Mesendoderm (in vitro differentiated cells): Measurements from ENCODE around the gene P3R3URF. TPM values are rescaled to one million over a fixed set of nuclear protein-coding genes. Genes with fewer than 3 reads are reported as not detected.
"Not testable (repeated sequence)": the region's sequence is repeated elsewhere in the genome, so short reads cannot be mapped to it uniquely, and the experiment has no call there.

Source experiments
- DNase-seq: peaks from one replicate; pipeline ENCODE4 v3.0.0; 2013
- H2AK5ac ChIP-seq: 2 replicates; pipeline ENCODE4 v1.6.1; 2013; ENCODE audit warnings: low read length, inconsistent platforms
- H2BK120ac ChIP-seq: 2 replicates; pipeline ENCODE4 v1.6.1; 2013; ENCODE audit warnings: low read depth, mild to moderate bottlenecking, low read length, moderate library complexity, mixed read lengths
- H2BK15ac ChIP-seq: replicated peaks from 2 replicates; pipeline ENCODE4 v1.6.1; 2013; ENCODE audit warnings: low read depth, mild to moderate bottlenecking, moderate library complexity
- H2BK5ac ChIP-seq: 2 replicates; pipeline ENCODE4 v1.6.1; 2013; ENCODE audit warnings: low read length, inconsistent platforms
- H3K18ac ChIP-seq: 2 replicates; pipeline ENCODE4 v1.6.1; 2013; ENCODE audit warnings: mild to moderate bottlenecking, low read length, mixed read lengths
- H3K23ac ChIP-seq: one replicate; pipeline ENCODE4 v1.6.1; 2013; ENCODE audit warnings: low read length
- H3K27ac ChIP-seq: 2 replicates; pipeline ENCODE4 v1.5.1; 2013; ENCODE audit warnings: low read depth, mild to moderate bottlenecking, inconsistent platforms, low read length, moderate library complexity
- H3K27me3 ChIP-seq: 2 replicates; pipeline ENCODE4 v1.6.1; 2013; ENCODE audit warnings: low read length, control low read depth, mild to moderate bottlenecking, inconsistent platforms; ENCODE audit not compliant: insufficient read depth, poor library complexity
- H3K36me3 ChIP-seq: 2 replicates; pipeline ENCODE4 v1.6.1; 2013; ENCODE audit warnings: low read length, inconsistent platforms; ENCODE audit not compliant: control insufficient read depth, insufficient read depth
- H3K4ac ChIP-seq: one replicate; pipeline ENCODE4 v1.6.1; 2013; ENCODE audit warnings: low read depth, mild to moderate bottlenecking, low read length, moderate library complexity
- H3K4me1 ChIP-seq: 2 replicates; pipeline ENCODE4 v1.6.1; 2013; ENCODE audit warnings: low read depth, low read length, inconsistent platforms; ENCODE audit not compliant: control insufficient read depth
- H3K4me2 ChIP-seq: 2 replicates; pipeline ENCODE4 v1.6.1; 2013; ENCODE audit warnings: low read length
- H3K4me3 ChIP-seq: 2 replicates; pipeline ENCODE4 v1.5.1; 2013; ENCODE audit warnings: mild to moderate bottlenecking, low read length
- H3K56ac ChIP-seq: one replicate; pipeline ENCODE4 v1.6.1; 2013; ENCODE audit warnings: low read length
- H3K79me1 ChIP-seq: 2 replicates; pipeline ENCODE4 v1.6.1; 2013; ENCODE audit warnings: low read length, inconsistent platforms
- H3K79me2 ChIP-seq: 2 replicates; pipeline ENCODE4 v1.6.1; 2013; ENCODE audit warnings: mild to moderate bottlenecking, low read length; ENCODE audit not compliant: control insufficient read depth, insufficient read depth
- H3K9ac ChIP-seq: 2 replicates; pipeline ENCODE4 v1.6.1; 2013; ENCODE audit warnings: low read length, inconsistent platforms
- H4K5ac ChIP-seq: one replicate; pipeline ENCODE4 v1.6.1; 2013; ENCODE audit warnings: low read length
- H4K8ac ChIP-seq: one replicate; pipeline ENCODE4 v1.6.1; 2013; ENCODE audit warnings: low read depth, mild to moderate bottlenecking, control low read depth, low read length, moderate library complexity
- WGBS: extraction: QIAGEN DNeasy Blood & Tissue Kit; methylation state at CpG from one replicate; pipeline ENCODE4 v1.1.7; 2013; ENCODE audit warnings: low lambda C conversion rate, missing lambda C conversion rate; ENCODE audit not compliant: insufficient coverage; ENCODE audit errors: extremely low coverage; 5-methylcytosine and 5-hydroxymethylcytosine counted together
- polyA plus RNA-seq, 2 experiments: library from polyadenylated mRNA; stranded (reverse); fragments of 200-250 nt; gene quantifications; one replicate each; pipeline ENCODE4 v1.2.3, GENCODE V29; 2013

The P3R3URF gene
- polyA plus RNA-seq (2013, experiment 1 of 2) = not detected
- not detected for polyA plus RNA-seq (2013, experiment 2 of 2)

- no peak within 1 kb of the TSS for H4K8ac ChIP-seq
- H3K23ac ChIP-seq = no peak within 1 kb of the TSS
- no peak within 1 kb of the TSS for H3K27ac ChIP-seq
- no peak for DNase-seq
- H2AK5ac ChIP-seq = no peak within 1 kb of the TSS
- no peak within 1 kb of the TSS for H3K4ac ChIP-seq
- no peak within 1 kb of the TSS for H2BK5ac ChIP-seq
- no peak within 1 kb of the TSS for H3K56ac ChIP-seq
- H2BK15ac ChIP-seq = no peak within 1 kb of the TSS
- H3K18ac ChIP-seq = peak within 1 kb of the TSS; percentile 9
- no peaks in the 10 kb centered on the region for H3K79me1 ChIP-seq
- H3K9ac ChIP-seq = no peak within 1 kb of the TSS
- no peaks in the 10 kb centered on the region for H3K79me2 ChIP-seq
- H3K4me3 ChIP-seq = no peak within 1 kb of the TSS
- WGBS = no CpG with 5 or more reads among the region's 13 CpGs
- H3K4me2 ChIP-seq = no peak within 1 kb of the TSS
- H4K5ac ChIP-seq = no peak within 1 kb of the TSS
- no peaks in the 10 kb centered on the region for H3K27me3 ChIP-seq
- no peak within 1 kb of the TSS for H2BK120ac ChIP-seq
- no peaks in the 10 kb centered on the region for H3K36me3 ChIP-seq
- peaks cover 13% of the 10 kb centered on the region for H3K4me1 ChIP-seq
Measured at GRCh38 chr1:46176211-46176865, at the start of gene P3R3URF. TSS of gene P3R3URF (minus strand) at chr1:46176488. CDS start at chr1:46176471, 17 bp downstream.

- Histone ChIP-seq H3K27me3 (no peaks in the 10 kb centered on the region), H3K4me2 (no peak overlapping the region), H3K9ac (no peak overlapping the region), H3K18ac (no peak overlapping the region), H3K23ac (no peak overlapping the region), H3K27ac (no peak overlapping the region), H2BK120ac (no peak overlapping the region), H4K5ac (no peak overlapping the region), H4K8ac (no peak overlapping the region), H3K4ac (no peak overlapping the region), H3K4me3 (no peak overlapping the region), H2AK5ac (no peak overlapping the region), H3K56ac (no peak overlapping the region), H3K36me3 (no peaks in the 10 kb centered on the region), H2BK15ac (no peak overlapping the region), H3K4me1 (peaks cover 7% of the 10 kb centered on the region), H3K79me1 (no peaks in the 10 kb centered on the region), H3K79me2 (no peaks in the 10 kb centered on the region), H2BK5ac (no peak overlapping the region)
- no peak for DNase-seq
- WGBS = no CpG with 5 or more reads among the region's 4 CpGs
Measured at GRCh38 chr1:46224966-46225365, 48.7 kb upstream of the P3R3URF start.

DNA sequence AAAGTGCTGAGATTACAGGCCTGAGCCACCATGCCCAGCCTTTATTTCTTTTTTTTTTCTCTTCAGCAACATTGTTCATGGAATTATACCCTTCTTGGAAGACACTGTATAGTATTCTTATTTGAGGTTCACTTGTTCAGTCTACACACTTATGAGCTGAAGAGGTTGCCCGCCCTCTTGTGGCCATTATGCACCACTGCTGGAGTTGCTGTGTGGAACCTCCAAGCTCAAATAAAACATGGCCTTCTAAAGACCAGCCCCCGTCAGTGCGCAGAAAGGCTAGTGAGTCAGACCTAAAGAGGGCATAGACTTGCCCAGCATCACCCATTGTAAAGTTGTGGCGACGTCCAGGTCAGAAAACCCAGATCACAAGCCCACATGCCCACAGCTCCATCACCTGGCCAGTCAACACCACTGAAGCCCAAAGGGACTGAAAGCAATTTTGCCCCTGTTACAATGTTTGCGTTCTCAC, 47.2 kb upstream of the P3R3URF start:
- no peak overlapping the region for H3K27ac ChIP-seq
- no peaks in the 10 kb centered on the region for H3K27me3 ChIP-seq
- no peak overlapping the region for H4K5ac ChIP-seq
- DNase-seq = peak; percentile 92
- peaks cover 7% of the 10 kb centered on the region for H3K4me1 ChIP-seq
- H3K4me2 ChIP-seq = no peak overlapping the region
- H3K9ac ChIP-seq = peak overlapping the region; percentile 31
- no peaks in the 10 kb centered on the region for H3K79me2 ChIP-seq
- no peak overlapping the region for H2BK5ac ChIP-seq
- no peak overlapping the region for H3K4ac ChIP-seq
- H3K36me3 ChIP-seq = no peaks in the 10 kb centered on the region
- H3K79me1 ChIP-seq = no peaks in the 10 kb centered on the region
- H4K8ac ChIP-seq = no peak overlapping the region
- no peak overlapping the region for H2BK15ac ChIP-seq
- no peak overlapping the region for H2AK5ac ChIP-seq
- no peak overlapping the region for H3K18ac ChIP-seq
- H3K23ac ChIP-seq = no peak overlapping the region
- H3K4me3 ChIP-seq = no peak overlapping the region
- no CpG with 5 or more reads among the region's 6 CpGs for WGBS
- H3K56ac ChIP-seq = peak overlapping the region; percentile 50
- no peak overlapping the region for H2BK120ac ChIP-seq

DNA sequence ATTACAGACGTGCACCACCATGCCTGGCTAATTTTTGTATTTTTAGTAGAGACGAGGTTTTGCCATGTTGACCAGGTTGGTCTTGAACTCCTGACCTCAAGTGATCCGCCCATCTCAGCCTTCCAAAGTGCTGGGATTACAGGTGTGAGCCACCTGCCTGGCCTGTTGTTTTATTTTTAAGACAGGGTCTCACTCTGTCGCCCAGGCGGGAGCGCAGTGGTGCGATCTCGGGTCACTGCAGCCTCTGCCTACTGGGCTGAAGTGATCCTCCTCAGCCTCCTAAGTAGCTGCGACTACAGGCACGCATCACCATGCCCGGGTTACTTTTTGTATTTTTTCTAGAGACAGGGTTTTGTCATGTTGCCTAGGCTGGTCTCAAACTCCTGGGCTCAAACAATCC, 46.8 kb upstream of the P3R3URF start:
- not testable (repeated sequence) for H2AK5ac ChIP-seq, H4K8ac ChIP-seq, H2BK120ac ChIP-seq, H3K4me1 ChIP-seq, H3K27me3 ChIP-seq, H3K4me2 ChIP-seq, H3K23ac ChIP-seq, DNase-seq, H3K36me3 ChIP-seq, H3K18ac ChIP-seq, H2BK5ac ChIP-seq, H3K56ac ChIP-seq, H2BK15ac ChIP-seq, H3K27ac ChIP-seq, H4K5ac ChIP-seq, H3K9ac ChIP-seq, H3K4me3 ChIP-seq, H3K79me2 ChIP-seq, H3K79me1 ChIP-seq, H3K4ac ChIP-seq
- no CpG with 5 or more reads among the region's 11 CpGs for WGBS

DNA sequence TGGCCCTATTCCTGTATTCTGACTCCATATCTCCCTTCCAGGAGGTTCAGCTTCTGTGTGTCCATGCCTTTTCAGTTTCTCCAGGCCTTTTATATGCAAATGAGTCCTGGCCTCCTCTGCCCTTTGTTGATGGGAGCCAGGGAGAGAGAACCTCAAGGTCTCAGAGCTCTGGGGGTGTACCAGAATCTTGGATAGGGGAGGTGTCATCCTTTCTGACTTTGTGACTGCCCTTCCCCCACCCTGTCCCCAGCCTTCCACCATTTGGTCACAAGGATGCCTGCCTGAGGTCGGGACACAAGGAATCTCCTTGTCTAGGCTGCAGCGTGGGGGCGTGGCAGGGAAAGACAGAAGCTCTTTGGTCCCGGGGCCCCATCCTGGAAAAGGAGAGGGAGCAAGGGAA, 45.5 kb upstream of the P3R3URF start:
- WGBS = no CpG with 5 or more reads among the region's 4 CpGs
- no peak overlapping the region for H3K23ac ChIP-seq
- no peak overlapping the region for H3K4me2 ChIP-seq
- no peak overlapping the region for H2BK15ac ChIP-seq
- no peak overlapping the region for H4K8ac ChIP-seq
- H3K9ac ChIP-seq = peak overlapping the region; percentile 4
- H4K5ac ChIP-seq = no peak overlapping the region
- H2BK5ac ChIP-seq = no peak overlapping the region
- H3K56ac ChIP-seq = peak overlapping the region; percentile 70
- peaks cover 7% of the 10 kb centered on the region for H3K4me1 ChIP-seq
- DNase-seq = peak; percentile 86
- no peak overlapping the region for H2BK120ac ChIP-seq
- no peak overlapping the region for H3K4ac ChIP-seq
- H3K4me3 ChIP-seq = no peak overlapping the region
- H3K79me2 ChIP-seq = no peaks in the 10 kb centered on the region
- H3K36me3 ChIP-seq = no peaks in the 10 kb centered on the region
- H3K79me1 ChIP-seq = no peaks in the 10 kb centered on the region
- H3K27me3 ChIP-seq = no peaks in the 10 kb centered on the region
- H2AK5ac ChIP-seq = no peak overlapping the region
- H3K27ac ChIP-seq = no peak overlapping the region
- no peak overlapping the region for H3K18ac ChIP-seq

DNA sequence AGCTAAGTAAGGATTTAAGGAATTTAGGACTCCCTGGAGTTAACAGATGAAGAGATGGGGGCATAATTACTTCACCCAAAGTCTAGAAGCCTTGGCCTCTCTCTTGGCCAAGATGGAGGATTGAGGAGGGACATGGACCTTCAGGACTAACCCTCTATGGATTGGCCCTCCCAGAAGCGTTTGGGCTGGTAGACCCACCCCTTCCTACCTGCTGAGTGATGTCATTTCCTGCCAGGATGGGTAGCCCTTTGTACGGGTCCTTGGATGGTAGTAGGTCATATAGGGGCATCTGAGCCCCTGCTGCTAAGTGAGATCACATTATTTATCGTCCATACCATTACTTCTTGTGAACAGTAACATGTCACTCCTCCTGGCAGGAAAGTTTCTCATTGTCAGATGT, 44.5 kb upstream of the P3R3URF start:
- no peaks in the 10 kb centered on the region for H3K36me3 ChIP-seq
- H3K79me1 ChIP-seq = no peaks in the 10 kb centered on the region
- H3K4me2 ChIP-seq = no peak overlapping the region
- H3K27ac ChIP-seq = no peak overlapping the region
- no peak overlapping the region for H2BK5ac ChIP-seq
- H2AK5ac ChIP-seq = no peak overlapping the region
- no peak overlapping the region for H3K18ac ChIP-seq
- no peak overlapping the region for H3K4me3 ChIP-seq
- WGBS = no CpG with 5 or more reads among the region's 3 CpGs
- no peak overlapping the region for H3K56ac ChIP-seq
- H3K79me2 ChIP-seq = no peaks in the 10 kb centered on the region
- no peaks in the 10 kb centered on the region for H3K27me3 ChIP-seq
- no peak overlapping the region for H3K23ac ChIP-seq
- H4K5ac ChIP-seq = no peak overlapping the region
- H2BK15ac ChIP-seq = no peak overlapping the region
- H2BK120ac ChIP-seq = no peak overlapping the region
- peak; percentile 59 for DNase-seq
- H3K4me1 ChIP-seq = peaks cover 7% of the 10 kb centered on the region
- no peak overlapping the region for H3K4ac ChIP-seq
- H3K9ac ChIP-seq = no peak overlapping the region
- H4K8ac ChIP-seq = no peak overlapping the region
